T-cell (primary cell): ENCODE data around the gene ATP8B3. TPM values are rescaled to one million over a fixed set of nuclear protein-coding genes. Genes with fewer than 3 reads are reported as not detected.
A peak's percentile ranks its signal among the peaks of the same experiment; 100 is the strongest.

Experiments used
- ATAC-seq, 4 experiments: fragments of 200-7000 bp in 3 of 4; fragments of 150-1000 bp in 1 of 4; cut with Tn5 transposase; replicated peaks in 1 of 4; 1 replicate in 3 of 4; 2 replicates in 1 of 4; pipeline ENCODE4 v1.10.0; 2021; ENCODE audit warnings: moderate library complexity in 3 of 4, mild to moderate bottlenecking in 2 of 4, moderate number of reproducible peaks in 1 of 4
- CTCF ChIA-PET, 2 donors: fragments of 300-600 bp; sonication (Branson Sonifier 250); formaldehyde crosslinking; loops; one replicate each; lab custom pipeline; 2022; ENCODE audit warnings: antibody characterized with exemption in 2 of 2; lab: Charles Lee
- POLR2A ChIA-PET, 2 donors: fragments of 300-600 bp; sonication (Branson Sonifier 250); formaldehyde crosslinking; loops; one replicate each; lab custom pipeline; 2022; ENCODE audit warnings: antibody characterized with exemption in 2 of 2; lab: Charles Lee
- DNase-seq, 35 experiments: peaks; one replicate each; pipeline versions ENCODE4 v3.0.0 to v3.0.0-alpha.2; 2013 to 2023
- H3K27ac ChIP-seq: one replicate; pipeline ENCODE4 v1.5.1; 2013; ENCODE audit warnings: low read length
- H3K27me3 ChIP-seq, 2 experiments: replicated peaks in 1 of 2; 1 replicate in 1 of 2; 2 replicates in 1 of 2; pipeline versions ENCODE4 v1.6.1 to v1.7.0; 2013; ENCODE audit warnings: low read length in 1 of 2, mixed read lengths in 1 of 2; ENCODE audit not compliant: control insufficient read depth in 2 of 2, insufficient read depth in 2 of 2; ENCODE audit errors: extremely low read depth in 1 of 2
- H3K36me3 ChIP-seq, 2 donors: 1 replicate in 1 of 2; 2 replicates in 1 of 2; pipeline versions ENCODE4 v1.6.1 to v1.7.0; 2013; ENCODE audit warnings: low read length in 1 of 2; ENCODE audit not compliant: control insufficient read depth in 2 of 2, insufficient read depth in 1 of 2; ENCODE audit errors: extremely low read depth in 1 of 2
- H3K4me1 ChIP-seq, 2 experiments: 1 replicate in 1 of 2; 2 replicates in 1 of 2; pipeline versions ENCODE4 v1.6.1 to v1.7.0; 2013; ENCODE audit warnings: low read length in 2 of 2, mixed read lengths in 1 of 2; ENCODE audit not compliant: insufficient read depth in 2 of 2, control insufficient read depth in 1 of 2; ENCODE audit errors: extremely low read depth in 1 of 2
- H3K4me3 ChIP-seq, 2 donors: 1 replicate in 1 of 2; 2 replicates in 1 of 2; pipeline versions ENCODE4 v1.5.1 to v1.7.0; 2013; ENCODE audit warnings: mild to moderate bottlenecking in 2 of 2, low read length in 1 of 2, moderate library complexity in 1 of 2; ENCODE audit not compliant: control insufficient read depth in 1 of 2; ENCODE audit errors: extremely low read depth in 1 of 2
- H3K9me3 ChIP-seq: 2 replicates; pipeline ENCODE4 v1.7.0; 2013
- H3K27ac Mint-ChIP-seq, 2 donors: one replicate each; pipeline ENCODE4 v1.8.0; 2020 to 2021; ENCODE audit warnings: mild to moderate bottlenecking in 2 of 2, mixed read lengths in 2 of 2
- H3K27me3 Mint-ChIP-seq, 2 donors: one replicate each; pipeline ENCODE4 v1.8.0; 2021 to 2022; ENCODE audit warnings: mixed read lengths in 2 of 2
- H3K36me3 Mint-ChIP-seq: one replicate; pipeline ENCODE4 v1.8.0; 2021; ENCODE audit warnings: mixed read lengths
- H3K4me1 Mint-ChIP-seq, 3 donors: one replicate each; pipeline ENCODE4 v1.8.0; 2020 to 2022; ENCODE audit warnings: mixed read lengths in 3 of 3, mild to moderate bottlenecking in 1 of 3
- H3K4me3 Mint-ChIP-seq, 3 donors: one replicate each; pipeline ENCODE4 v1.8.0; 2020 to 2022; ENCODE audit warnings: mild to moderate bottlenecking in 3 of 3, mixed read lengths in 3 of 3, moderate library complexity in 3 of 3
- H3K9me3 Mint-ChIP-seq, 3 donors: one replicate each; pipeline ENCODE4 v1.8.0; 2020 to 2022; ENCODE audit warnings: mixed read lengths in 3 of 3
- WGBS: methylation state at CpG from one replicate; pipeline ENCODE4 v1.1.5; 2013; ENCODE audit warnings: missing lambda C conversion rate; ENCODE audit not compliant: insufficient coverage; 5-methylcytosine and 5-hydroxymethylcytosine counted together
- total RNA-seq, 35 experiments: library from RNA in 6 of 35; stranded (reverse) in 6 of 35; fragments of 120-200 nt in 1 of 35; gene quantifications; one replicate each; pipeline versions ENCODE4 v1.2.1 to v1.2.4 and lab custom pipeline; 2013 to 2026

ATP8B3 gene
- total RNA-seq, 5 donors from 2014 or later (not counting 1 experiment from before 2014, with no cell fraction given) = 3.5 to 5.7 (median 4.0) TPM

DNA sequence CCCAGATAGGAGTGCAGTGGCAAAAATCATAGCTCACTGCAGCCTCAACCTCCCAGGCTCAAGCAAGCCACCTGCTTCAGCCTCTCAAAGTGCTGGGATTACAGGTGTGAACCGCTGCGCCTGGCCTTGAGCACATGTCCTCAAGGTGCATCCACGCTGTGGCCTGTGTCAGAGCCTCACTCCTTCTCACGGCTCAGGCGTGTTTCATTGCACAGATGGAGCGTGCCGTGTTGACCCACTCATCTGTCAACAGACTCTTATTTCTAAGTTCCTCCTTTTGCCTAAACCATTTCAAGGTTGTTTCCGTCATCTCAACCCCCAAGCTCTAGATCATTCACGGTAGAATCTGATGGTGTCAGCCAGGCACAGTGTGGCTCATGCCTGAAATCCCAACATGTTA is 28.2 kb downstream of the ATP8B3 start:
- no peak for ATAC-seq
- Histone ChIP-seq H3K4me1 (peaks cover 0 to 3% of the 10 kb centered on the region in 2 experiments), H3K27me3 (peaks cover 6 to 88% of the 10 kb centered on the region in 2 experiments), H3K9me3 (no peaks in the 10 kb centered on the region), H3K36me3 (no peaks in the 10 kb centered on the region), H3K4me3 (no peak overlapping the region), H3K27ac (no peak overlapping the region)
- POLR2A ChIA-PET = no interaction called here
- Mint-ChIP-seq H3K4me3 (no peak overlapping the region), H3K36me3 (no peaks in the 10 kb centered on the region), H3K27ac (no peak overlapping the region), H3K27me3 (peaks cover 22 to 60% of the 10 kb centered on the region in 2 donors), H3K4me1 (peaks cover 0 to 6% (median 0%) of the 10 kb centered on the region in 3 donors), H3K9me3 (no peaks in the 10 kb centered on the region)
- CTCF ChIA-PET = no interaction called here
- WGBS = 38% methylated on average over 9 of the region's 9 CpGs
- DNase-seq = no peak

DNA sequence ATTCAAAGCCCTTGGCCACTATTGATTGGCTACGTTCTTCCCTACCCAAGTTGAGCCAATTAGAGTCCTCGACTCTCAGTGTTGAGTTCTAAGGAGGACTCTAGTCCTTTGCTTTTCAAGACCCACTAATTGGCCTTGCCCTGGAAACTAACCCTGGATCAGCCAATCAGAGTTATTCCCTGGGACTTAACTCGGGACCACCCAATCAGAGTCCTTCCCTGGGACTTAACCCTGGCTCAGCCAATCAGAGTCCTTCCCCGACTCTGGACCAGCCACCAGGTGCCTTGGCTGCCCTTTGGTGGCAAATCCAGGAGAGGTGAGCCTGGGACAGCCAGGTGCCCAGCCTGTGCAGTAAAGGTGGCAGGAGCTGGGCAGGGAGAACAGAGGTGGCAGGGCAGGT is 28.7 kb downstream of the ATP8B3 start:
- no peaks in the 10 kb centered on the region for H3K4me1 ChIP-seq
- 70% methylated on average over 4 of the region's 4 CpGs for whole genome bisulfite sequencing
- H3K27me3 Mint-ChIP-seq = peaks cover 24 to 61% of the 10 kb centered on the region in 2 donors
- no peaks in the 10 kb centered on the region for H3K36me3 Mint-ChIP-seq
- POLR2A ChIA-PET = no interaction called here
- H3K36me3 ChIP-seq = no peaks in the 10 kb centered on the region
- no peak overlapping the region for H3K4me3 Mint-ChIP-seq
- ATAC-seq (no peak), DNase-seq (no peak)
- CTCF ChIA-PET = interaction anchor here in 1 of 2 donors (1.0 kb wide), 1 partner anchor 43 kb away, joined by 3 read pairs; no protein-coding TSS in a partner anchor
- no peaks in the 10 kb centered on the region for H3K9me3 Mint-ChIP-seq
- no peaks in the 10 kb centered on the region for H3K9me3 ChIP-seq
- H3K4me1 Mint-ChIP-seq = peaks cover 0 to 6% (median 0%) of the 10 kb centered on the region in 3 donors
- H3K27ac Mint-ChIP-seq = no peak overlapping the region
- peaks cover 6 to 88% of the 10 kb centered on the region in 2 experiments for H3K27me3 ChIP-seq
- H3K27ac ChIP-seq = no peak overlapping the region
- H3K4me3 ChIP-seq = no peak overlapping the region

DNA sequence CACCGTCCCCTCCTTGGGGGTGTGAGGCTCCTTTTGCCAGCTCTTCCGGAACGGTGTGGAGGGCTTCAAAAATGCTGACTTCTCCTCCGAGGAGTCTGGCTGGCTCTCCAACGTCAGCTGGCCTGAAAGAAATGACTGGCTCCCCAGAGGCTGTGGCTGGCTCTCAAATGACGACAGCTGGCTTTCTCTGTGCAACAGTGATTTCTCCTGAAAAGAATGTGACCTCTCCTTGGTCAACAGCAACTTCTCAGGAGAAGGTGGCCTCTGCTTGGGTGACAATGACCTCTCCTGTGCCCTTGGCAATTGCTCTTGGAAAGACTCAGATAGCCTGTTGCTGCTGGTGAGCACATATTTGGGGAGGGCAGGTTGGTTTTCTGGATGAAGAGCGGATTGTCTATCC is 29.6 kb downstream of the ATP8B3 start:
- Mint-ChIP-seq H3K4me3 (no peak overlapping the region), H3K4me1 (peaks cover 0 to 6% (median 0%) of the 10 kb centered on the region in 3 donors), H3K36me3 (no peaks in the 10 kb centered on the region), H3K27me3 (peaks cover 25 to 65% of the 10 kb centered on the region in 2 donors), H3K9me3 (no peaks in the 10 kb centered on the region), H3K27ac (no peak overlapping the region)
- Histone ChIP-seq H3K9me3 (no peaks in the 10 kb centered on the region), H3K4me3 (no peak overlapping the region), H3K36me3 (no peaks in the 10 kb centered on the region), H3K27me3 (peaks cover 6 to 91% of the 10 kb centered on the region in 2 experiments), H3K4me1 (no peaks in the 10 kb centered on the region), H3K27ac (no peak overlapping the region)
- 86% methylated on average over 7 of the region's 7 CpGs for WGBS
- no peak for ATAC-seq
- CTCF ChIA-PET = interaction anchor here (0.5 to 1.0 kb wide), 2 partner anchors 44 to 209 kb away, joined by 3 to 4 read pairs; no protein-coding TSS in a partner anchor
- no peak for DNase-seq
- POLR2A ChIA-PET = no interaction called here

DNA sequence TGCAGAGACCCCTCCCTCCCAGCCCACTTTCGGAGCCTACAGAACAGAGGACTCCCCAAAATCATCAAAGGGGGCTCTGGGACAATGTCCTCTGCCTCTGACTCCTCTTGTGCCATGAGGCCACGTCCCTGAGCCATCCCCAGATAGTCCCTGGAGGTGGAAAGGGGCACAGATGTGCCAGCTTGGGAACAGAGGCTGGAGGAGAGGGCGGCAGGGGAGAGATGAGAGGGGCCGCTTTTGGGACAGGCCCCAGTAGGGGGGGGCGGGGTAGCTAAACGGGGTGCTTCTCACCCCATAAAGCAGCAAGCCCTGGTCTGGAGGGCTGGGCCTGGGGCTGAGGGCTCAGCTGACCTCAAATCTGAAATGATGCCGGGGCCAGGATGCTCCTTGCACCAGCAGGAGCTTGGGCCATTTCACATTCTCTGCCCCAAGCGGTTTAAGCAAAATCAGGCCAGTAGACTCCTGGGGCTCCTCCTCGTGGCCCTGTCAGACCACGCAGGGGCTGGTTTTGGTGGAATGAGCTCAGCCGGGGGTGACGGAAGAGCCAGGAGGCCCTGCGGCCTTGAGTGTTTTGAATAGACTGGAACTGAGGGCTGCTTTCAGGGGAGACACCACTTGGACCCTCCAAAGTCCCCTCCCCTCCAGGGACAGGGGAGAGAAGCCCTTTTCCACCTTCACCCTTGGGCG is 31.7 kb downstream of the ATP8B3 start:
- no peak overlapping the region for H3K27ac Mint-ChIP-seq
- DNase-seq = no peak
- H3K36me3 Mint-ChIP-seq = no peaks in the 10 kb centered on the region
- CTCF ChIA-PET = interaction anchor here in 1 of 2 donors (0.6 kb wide), 1 partner anchor 1829 kb away, joined by 3 read pairs; no protein-coding TSS in a partner anchor
- H3K9me3 Mint-ChIP-seq = no peaks in the 10 kb centered on the region
- Histone ChIP-seq H3K9me3 (no peaks in the 10 kb centered on the region), H3K27me3 (peaks cover 11 to 99% of the 10 kb centered on the region in 2 experiments), H3K27ac (no peak overlapping the region), H3K36me3 (no peaks in the 10 kb centered on the region), H3K4me3 (no peak overlapping the region), H3K4me1 (peaks cover 0 to 9% of the 10 kb centered on the region in 2 experiments)
- 57% methylated on average over 6 of the region's 14 CpGs for WGBS
- no peak for ATAC-seq
- POLR2A ChIA-PET = no interaction called here
- no peak overlapping the region for H3K4me3 Mint-ChIP-seq
- peaks cover 35 to 73% of the 10 kb centered on the region in 2 donors for H3K27me3 Mint-ChIP-seq
- peaks cover 0 to 6% (median 1%) of the 10 kb centered on the region in 3 donors for H3K4me1 Mint-ChIP-seq

DNA sequence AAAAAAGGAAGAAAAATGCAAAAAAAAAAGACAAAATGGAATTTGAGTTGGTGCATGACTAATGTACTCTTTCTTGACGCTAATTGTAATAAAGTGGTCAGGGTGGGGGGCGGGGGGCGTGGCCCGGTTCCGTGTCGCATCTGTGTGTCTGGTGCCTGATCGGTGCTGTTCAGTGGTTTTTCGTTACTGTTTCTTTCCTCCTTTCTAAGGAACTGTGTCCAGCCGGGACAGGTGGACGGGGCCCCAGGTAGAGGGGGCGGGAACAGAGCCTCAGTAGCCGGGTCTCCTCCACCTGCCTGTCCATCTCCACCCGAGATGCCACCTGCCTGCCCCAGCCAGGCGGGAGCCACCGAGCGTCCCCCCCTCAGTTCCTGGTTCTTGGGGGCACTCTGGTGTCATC is 32.5 kb downstream of the ATP8B3 start:
- Mint-ChIP-seq H3K27ac (no peak overlapping the region), H3K36me3 (no peaks in the 10 kb centered on the region), H3K9me3 (no peaks in the 10 kb centered on the region), H3K4me3 (no peak overlapping the region), H3K27me3 (peaks cover 35 to 72% of the 10 kb centered on the region in 2 donors), H3K4me1 (peaks cover 0 to 6% (median 1%) of the 10 kb centered on the region in 3 donors)
- POLR2A ChIA-PET = no interaction called here
- Histone ChIP-seq H3K9me3 (no peaks in the 10 kb centered on the region), H3K27ac (no peak overlapping the region), H3K4me1 (peaks cover 0 to 10% of the 10 kb centered on the region in 2 experiments), H3K27me3 (peaks cover 11 to 99% of the 10 kb centered on the region in 2 experiments), H3K36me3 (no peaks in the 10 kb centered on the region), H3K4me3 (no peak overlapping the region)
- ATAC-seq = no peak
- no peak for DNase-seq
- CTCF ChIA-PET = no interaction called here
- 44% methylated on average over 12 of the region's 16 CpGs for WGBS

DNA sequence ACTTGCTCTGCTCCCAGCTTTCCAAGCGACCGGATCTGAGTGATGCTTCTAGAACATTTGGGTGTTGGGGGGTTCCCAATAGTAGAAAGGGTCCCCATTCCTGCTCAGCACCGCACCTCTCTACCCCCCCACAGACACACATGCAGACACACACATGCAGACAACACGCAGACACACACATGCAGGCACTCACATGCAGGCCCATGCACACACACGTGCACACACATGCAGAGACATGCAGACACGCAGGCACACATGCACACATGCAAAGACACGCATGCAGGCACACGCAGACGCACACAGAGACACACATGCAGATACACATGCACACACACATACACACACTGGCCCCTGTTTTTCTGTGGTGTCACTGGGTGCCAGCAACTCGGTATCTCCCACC is 34.9 kb downstream of the ATP8B3 start:
- peaks cover 12 to 97% of the 10 kb centered on the region in 2 experiments for H3K27me3 ChIP-seq
- CTCF ChIA-PET = interaction anchor here in 1 of 2 donors (0.6 kb wide), 1 partner anchor 617 kb away, joined by 3 read pairs; no protein-coding TSS in a partner anchor
- no peaks in the 10 kb centered on the region for H3K36me3 ChIP-seq
- POLR2A ChIA-PET = interaction anchor here in 1 of 2 donors (0.7 kb wide), 1 partner anchor 142 kb away, joined by 3 read pairs; no protein-coding TSS in a partner anchor
- H3K4me1 ChIP-seq = peaks cover 0 to 10% of the 10 kb centered on the region in 2 experiments
- DNase-seq (no peak), ATAC-seq (no peak)
- no peaks in the 10 kb centered on the region for H3K9me3 ChIP-seq
- peaks cover 38 to 74% of the 10 kb centered on the region in 2 donors for H3K27me3 Mint-ChIP-seq
- no peak overlapping the region for H3K27ac ChIP-seq
- peaks cover 0 to 6% (median 1%) of the 10 kb centered on the region in 3 donors for H3K4me1 Mint-ChIP-seq
- no peak overlapping the region for H3K27ac Mint-ChIP-seq
- 69% methylated on average over 8 of the region's 10 CpGs for WGBS
- no peak overlapping the region for H3K4me3 ChIP-seq
- peak overlapping the region in 1 of 3 donors; percentile 31 for H3K4me3 Mint-ChIP-seq
- no peaks in the 10 kb centered on the region for H3K9me3 Mint-ChIP-seq
- H3K36me3 Mint-ChIP-seq = no peaks in the 10 kb centered on the region
